G401.6 (cell line): ENCODE data around the gene S100PBP.

Experiments
- FAIRE-seq: peaks from 2 replicates; lab custom pipeline; 2012; peaks lifted over from hg19 to GRCh38; lab: Jason Lieb, UNC

Gene S100PBP

DNA sequence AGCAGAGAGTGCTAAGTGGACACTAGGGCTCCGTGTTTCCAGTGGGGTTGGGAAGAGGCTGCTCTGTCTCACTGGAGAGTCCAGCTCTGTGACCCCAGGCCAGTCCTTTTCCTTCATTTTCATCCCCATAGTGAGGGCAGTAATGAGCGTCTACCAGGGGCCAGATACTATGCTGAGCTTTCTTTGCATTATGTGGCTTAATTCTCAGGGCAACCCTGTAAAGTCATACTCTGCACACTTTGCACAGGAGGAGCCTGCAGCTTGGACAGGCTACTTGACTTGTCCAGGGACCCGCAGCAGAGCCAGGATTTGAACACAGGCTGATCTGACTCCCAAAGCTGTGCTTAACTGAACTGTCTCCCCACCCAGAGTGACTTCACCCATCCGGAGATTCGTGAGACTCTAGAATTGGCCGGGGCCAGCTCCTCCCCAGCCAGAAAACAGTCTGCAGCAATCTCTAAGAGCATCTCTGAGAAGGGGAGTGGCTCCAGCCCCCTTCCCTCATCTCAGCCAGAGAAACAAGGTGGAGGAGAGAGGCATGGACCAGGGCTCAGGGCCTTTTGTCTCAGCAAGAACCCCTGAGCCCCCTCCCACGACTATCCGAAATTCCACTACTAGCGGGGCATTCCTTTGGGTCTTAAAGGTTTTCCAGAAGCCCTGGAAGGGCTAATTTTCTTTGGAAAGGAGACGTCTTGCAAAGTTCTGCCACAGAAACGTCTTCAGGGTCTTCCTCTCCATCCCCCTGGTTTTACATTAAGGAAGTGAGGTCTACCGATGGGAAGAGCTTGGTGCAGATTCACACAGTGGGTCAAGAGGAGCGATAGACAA, 54.1 kb downstream of the S100PBP start:
- peak; percentile 55 for FAIRE-seq

DNA sequence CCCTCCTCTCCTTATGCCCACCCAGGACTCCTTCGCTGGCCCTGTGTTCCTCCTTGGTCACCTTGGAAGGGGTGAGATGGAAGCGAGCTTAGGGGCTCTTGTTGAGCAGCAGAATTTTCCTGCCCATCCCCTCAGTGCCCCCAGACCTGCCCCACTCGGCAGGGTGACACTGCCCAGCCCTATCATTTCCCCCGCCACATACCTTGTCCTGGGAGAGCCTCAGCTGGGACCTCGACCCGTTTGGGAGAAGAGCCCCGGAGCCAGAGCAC, 54.7 kb downstream of the S100PBP start:
- no peak for FAIRE-seq

- no peak for FAIRE-seq
These were observed 56.0 kb downstream of the S100PBP start for GRCh38 chr1:32873484-32873883.

- no peak for FAIRE-seq
These were observed 57.7 kb downstream of the S100PBP start for GRCh38 chr1:32874860-32875752.

- FAIRE-seq: no peak
These were observed 59.1 kb downstream of the S100PBP start for GRCh38 chr1:32876341-32877210.

DNA sequence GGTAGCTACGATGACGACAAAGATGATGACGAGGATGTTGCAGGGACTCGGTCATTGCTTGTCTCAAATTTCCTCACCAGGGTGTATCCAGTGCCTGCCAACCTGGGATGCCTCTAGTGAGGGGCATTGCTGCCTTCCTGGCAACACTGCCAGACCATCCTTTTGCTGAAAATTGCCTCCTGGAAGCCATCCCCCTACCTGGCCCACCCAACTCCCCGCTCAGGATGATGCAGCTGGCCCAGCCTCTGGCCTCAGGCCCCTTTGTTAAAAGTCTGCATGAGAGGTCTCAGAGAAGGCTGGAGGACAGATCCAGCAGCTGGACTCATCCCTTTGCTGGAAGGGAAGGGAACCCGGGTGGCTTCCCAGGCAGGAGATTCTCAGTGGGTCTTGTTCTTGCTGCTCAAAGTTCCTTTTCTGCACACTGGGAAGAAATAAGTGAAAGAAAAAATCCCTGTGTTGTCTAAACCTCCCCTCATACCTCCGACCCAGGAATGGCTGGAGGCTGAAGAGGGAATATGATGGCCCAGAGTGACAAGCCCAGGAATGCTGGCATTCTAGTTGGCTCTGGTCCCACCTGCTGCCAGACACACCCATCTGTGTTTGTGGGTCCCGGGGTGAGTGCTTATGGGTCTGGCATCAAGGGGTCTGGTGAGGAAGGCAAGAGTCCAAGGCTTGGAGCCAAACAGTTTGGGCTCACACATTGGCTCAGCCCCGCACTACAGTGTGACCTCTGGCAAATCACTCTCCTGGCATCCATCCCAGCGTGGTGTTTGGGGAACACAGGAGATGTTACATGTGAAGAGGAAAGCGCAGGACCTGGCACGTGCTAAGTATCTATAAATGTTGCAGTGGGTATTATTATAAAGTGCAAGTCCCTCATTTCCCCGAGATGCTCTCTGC, 60.0 kb downstream of the S100PBP start:
- no peak for FAIRE-seq

- no peak for FAIRE-seq
These were observed 60.7 kb downstream of the S100PBP start for GRCh38 chr1:32878183-32878582.

- FAIRE-seq: no peak
These were observed 61.2 kb downstream of the S100PBP start for GRCh38 chr1:32878637-32879041.

- FAIRE-seq: no peak
These were observed 63.8 kb downstream of the S100PBP start for GRCh38 chr1:32881291-32881690.

- no peak for FAIRE-seq
These were observed 64.7 kb downstream of the S100PBP start for GRCh38 chr1:32881871-32882850.

DNA sequence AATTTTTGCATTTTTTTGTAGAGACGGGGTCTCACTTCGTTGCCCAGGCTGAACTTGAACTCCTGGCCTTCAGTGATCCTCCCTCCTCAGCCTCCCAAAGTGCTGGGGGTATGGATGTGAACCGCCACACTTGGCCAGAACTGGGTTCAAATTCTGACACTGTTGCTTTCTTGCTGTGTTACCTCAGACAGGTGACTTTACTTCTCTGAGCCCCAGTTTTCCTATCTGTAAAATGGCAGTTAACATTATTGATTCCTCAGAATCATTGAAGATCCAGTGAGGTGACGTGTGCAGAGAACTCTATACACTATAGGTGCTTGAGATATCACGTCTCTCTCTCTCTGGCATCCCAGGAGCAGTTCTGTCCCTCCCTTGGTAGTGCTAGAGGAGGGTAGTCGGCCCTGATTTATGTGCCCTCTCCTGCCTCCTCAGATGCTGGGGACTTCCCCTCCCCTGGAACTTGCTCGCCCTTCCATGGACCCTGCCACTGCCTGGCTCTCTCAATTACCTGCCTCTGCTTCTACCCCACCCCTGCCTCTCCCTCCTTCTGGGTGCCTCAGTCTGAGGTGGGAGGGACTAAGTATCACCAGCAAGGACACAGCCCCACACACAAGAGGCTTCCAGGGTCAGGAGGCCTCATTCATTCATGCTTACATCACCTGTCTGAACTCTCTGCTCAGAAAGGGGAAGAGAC, 66.0 kb downstream of the S100PBP start:
- FAIRE-seq: no peak

DNA sequence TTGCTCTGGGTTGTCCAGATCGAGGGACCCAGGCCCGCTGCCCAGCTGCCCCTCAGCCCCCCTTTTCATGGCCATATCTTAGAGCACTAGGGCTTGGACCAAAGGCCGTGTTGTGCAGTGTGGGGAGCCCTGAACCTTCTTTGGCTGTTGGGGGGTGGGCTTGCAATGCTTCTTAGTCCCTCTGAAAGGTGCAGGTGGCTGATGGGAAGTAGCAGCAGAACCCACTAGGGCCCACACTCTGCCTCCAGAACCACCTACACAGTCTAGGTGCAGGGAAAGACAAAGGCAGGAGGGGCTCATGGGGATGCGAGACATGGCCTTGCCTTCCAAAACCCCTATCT, 66.5 kb downstream of the S100PBP start:
- no peak for FAIRE-seq

GRCh38 chr1:32884726-32885125, 67.3 kb downstream of the S100PBP start:
- no peak for FAIRE-seq

DNA sequence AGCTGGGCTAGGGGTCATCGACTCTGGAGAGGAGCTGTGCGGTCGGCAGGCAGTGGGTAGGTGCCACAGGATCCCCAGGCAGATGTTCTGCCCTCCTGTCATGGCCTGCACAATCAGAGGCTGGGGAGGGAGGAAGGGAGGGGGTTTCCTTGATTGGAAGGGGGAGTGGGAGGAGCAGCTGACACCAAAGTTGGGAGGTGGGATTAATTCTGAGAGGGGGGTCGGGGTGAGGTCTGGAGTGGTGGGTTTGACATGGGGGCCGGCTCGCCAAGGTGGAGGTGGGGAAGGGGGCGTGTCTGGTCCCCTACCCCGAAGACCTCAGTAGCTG, 68.2 kb downstream of the S100PBP start:
- FAIRE-seq: no peak

DNA sequence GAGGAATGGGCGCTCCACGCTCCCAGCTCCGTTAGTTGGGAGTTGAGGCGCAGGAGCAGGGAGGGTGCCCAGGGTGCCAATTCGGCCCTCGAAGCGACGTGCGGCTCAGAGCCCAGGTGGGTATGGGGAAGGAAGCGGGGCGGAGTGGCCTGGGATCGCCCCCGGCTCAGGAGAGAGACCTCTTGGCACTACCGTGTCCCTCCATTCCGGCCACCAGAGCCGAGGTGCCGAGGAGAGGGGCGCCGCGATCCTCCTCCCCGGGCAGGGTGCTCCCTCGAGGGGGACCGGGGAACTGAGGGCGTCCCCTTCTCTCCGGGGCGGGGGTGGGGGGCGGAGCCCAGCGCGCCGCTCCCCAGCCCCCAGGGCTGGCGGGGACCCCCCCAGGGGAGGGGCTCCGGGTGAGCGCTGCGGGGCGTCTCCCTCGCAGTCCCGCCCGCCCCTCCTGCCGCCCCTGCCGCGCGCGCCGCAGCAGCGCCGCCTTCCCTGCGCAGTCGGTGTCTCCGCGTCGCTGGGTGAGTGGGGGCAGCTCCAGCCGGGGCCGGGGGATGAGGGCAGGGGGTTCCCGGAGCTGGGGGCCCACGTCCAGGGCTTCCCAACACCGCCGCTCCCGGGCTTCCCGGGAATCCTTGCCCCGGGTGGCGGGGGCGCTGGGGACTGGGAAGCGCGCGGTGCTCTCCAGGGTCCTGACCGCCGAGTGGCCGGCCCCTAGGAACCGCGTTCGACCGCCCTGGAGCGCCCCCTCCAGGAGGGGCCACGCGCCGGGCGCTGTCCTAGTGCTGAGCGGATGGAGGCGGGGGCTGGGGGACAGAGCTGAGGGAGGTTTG, 68.8 kb downstream of the S100PBP start, which contains the start of gene HPCA:
HPCA (plus strand) TSS at position 488 of the 824 bp plus-strand sequence. CDS start 2,408 bp downstream, outside the sequence.
- no peak for FAIRE-seq

DNA sequence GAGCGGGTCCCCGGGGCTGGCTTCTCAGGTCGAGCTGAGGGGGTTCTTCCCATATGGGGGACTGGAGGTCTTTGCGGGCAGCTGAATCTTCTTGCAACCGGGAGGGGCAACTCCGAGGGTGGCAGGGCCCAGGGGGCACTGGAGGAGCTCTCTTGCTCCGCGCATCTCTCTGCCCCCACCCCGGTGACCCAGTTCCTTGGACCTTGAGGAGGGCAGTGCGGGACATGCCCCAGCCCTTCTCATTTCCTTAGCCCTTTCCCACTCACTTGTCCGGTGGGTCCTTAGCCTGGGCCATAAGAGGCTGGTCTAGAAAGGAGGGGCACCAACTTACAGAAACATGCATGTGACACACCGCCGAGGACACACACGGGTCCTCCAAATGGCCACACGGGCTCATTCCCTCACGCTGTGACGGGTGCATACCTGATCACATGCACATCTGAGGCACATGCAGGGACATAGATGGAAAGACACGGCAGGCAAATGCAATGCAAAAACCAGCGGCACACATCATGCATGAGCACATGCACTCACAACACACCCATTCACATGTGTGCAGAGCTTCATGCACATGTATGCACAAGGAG, 69.5 kb downstream of the S100PBP start:
- no peak for FAIRE-seq

DNA sequence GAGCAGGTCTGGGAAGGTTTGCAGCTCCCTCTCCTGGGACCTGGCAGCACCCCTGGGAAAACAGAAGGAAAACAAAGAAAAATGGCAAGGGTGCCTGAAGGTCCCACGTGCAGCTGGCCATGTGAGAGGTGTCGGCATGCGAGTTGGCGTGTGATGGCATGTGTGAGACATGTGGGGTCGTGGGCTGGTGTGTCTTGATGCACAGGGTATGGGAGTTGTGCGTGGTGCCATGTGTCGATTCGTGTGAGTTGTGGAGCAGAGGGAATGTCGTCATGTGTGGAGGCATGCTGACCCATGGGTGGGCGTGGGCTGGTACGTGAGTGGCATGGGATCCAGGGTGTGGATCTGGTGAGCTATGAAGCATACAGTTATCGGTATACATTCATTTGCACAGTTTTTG, 70.2 kb downstream of the S100PBP start:
- FAIRE-seq: no peak

DNA sequence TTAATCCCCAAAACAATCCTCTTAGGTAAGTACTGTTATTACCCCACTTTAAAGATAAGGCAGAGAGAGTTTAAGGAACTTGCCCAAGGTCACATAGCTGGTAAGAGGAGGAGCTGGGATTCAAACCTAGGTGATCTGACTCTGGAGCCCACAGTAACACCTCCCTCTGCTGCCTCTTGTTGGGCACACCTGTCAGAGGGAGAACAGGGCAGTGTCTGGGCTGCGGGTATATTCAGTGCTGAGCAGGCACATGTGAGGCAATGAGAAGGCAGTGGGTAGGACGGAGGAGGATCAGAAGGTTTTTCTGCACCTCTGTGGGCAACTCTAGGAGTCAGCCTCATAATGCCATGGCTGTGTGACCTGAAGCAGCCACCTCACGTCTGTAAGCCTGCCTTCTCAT, 70.7 kb downstream of the S100PBP start:
- FAIRE-seq: no peak
